HG03521 (cell line): ENCODE measurements around the gene RANGRF.

Experiments used
- ATAC-seq: cut with Tn5 transposase; IDR thresholded peaks from one replicate; pipeline ENCODE4 v1.9.1; 2021; ENCODE audit warnings: mild to moderate bottlenecking, moderate library complexity; ENCODE audit not compliant: unreplicated experiment

Gene RANGRF

DNA sequence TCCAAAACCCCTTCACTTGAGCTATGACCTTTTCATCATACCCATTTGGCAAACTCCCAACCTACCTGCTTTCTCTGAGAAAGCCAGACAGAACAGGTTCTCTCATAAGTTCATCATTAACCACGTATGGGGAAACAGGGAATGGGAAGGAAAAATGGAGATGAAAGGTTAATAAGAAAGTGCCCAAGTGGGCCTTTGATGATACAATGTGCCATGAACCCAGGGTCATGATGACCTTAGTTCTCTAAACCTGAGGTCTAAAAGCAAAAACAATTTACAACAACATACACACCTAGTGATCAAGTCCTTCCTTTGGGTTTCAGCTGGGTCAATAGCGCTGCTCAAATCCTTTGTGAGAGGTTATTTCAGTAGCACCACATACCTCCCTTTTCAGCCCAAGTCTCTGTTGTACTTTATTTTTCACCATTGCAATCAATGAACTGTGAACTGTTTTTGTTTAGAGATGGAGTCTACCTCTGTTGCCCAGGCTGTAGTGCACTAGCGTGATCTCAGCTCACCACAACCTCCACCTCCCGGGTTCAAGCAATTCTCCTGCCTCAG lies 14.5 kb upstream of the RANGRF start:
- ATAC-seq: no peak

DNA sequence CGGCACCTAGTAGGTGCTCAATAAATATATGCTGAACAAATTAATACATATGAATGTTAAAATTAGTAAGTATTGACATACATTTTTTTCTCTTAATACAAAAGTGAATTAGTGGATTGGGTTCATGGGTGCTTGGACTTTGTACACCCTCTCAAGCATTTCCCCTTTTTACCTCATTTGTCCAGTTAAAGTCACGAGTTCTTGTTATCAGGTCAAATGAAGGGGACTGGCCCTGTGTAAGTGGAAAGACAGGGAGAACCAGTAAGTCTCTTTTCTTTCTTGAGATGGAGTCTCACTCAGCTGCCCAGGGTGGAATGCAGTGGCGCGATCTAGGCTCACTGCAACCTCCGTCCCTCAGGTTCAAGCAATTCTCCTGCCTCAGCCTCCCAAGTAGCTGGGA lies 13.7 kb upstream of the RANGRF start:
- no peak for ATAC-seq

DNA sequence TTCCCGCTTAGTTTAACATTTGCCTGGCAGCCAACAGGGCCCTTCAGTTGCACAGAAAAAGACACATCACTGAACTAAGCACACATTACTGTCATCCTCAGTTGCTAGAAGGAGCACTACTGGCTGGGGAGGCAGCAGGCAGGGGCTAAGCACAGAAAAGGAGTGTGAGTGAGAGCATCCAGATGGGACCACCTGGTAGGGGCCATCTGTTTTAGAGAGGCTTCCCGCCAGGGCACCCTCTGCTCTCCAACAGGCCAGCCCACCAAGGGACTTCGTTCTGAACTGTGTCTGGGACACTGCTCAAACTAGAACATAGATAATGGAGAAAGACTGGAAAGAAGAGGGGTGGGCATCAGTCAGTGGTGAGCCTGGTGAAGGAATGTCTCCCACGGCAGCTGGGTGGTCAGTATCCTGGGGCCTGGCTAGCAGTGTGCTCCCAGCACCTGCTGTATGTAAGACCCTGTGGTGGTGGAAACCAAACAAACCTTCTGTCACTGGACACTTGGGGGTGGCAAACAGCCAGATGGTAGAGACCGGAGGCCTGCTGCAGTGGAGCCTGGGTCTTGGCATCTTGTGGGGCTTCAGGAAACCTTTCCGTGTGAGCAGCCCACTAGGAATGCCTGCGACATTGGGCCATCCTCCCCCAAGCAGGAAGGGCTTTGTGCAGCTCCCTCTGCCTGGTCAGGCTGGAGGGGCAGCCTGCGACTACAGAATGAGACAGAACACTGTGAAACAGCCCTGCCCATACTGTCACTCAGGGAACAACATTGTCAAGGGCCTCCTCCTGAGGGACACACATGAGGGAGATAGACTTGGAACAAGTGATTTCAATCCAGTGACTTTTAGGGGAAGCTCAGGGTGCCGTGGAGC lies 12.8 kb upstream of the RANGRF start:
- ATAC-seq: no peak

DNA sequence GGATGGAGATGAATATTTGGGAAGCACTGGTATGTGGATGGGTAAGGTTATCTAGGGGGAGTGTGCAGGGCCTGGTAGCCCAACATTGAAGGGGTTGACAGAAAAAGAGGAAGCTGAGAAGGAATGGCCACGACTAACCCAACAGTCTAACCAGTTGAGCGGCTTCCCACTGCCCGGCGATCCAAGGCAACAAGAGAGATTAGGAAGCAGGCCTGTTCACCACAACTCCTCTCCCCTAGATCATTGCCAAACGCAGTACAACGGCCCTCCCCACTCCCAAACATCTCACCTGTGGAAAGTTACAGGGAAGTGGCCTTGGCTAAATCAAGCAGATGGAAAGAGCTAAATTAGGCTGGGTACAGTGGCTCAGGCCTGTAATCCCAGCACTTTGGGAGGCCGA lies 11.2 kb upstream of the RANGRF start:
- ATAC-seq: no peak

DNA sequence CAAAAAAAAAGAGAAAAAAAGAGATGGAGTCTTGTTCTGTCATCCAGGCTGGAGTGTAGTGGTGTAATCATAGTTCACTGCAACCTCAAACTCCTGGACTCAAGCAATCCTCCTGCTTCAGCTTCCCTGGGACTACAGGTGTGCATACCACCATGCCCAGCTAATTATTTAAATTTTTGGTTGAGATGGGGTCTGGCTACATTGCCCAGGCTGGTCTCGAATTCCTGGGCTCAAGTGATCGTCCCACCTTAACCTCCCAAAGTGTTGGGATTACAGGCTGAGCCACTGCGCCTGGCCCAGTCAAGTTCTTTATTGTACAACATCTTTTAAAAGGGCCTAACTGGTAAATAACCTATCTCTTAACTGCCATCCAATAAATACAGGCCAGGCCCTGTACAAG lies 6.1 kb upstream of the RANGRF start:
- ATAC-seq: no peak

DNA sequence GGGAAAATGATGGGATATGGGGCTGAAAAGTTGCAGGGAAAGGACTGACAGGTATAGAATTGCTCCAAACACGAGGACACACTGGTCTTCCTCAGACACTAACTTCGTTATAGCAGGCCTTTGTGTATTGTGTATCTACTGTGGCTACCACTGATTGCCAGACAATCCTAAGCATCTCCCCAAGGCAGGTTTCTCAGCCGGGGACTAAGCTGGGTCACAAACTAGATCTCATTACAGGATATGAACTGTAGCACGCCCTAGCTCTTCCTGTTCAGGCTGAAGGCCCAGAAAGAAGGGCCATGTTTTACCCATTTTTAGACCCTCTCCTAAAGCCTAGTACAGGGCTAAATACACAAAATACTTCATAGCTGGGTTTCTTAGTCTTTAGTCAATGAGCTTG lies 5.1 kb upstream of the RANGRF start:
- no peak for ATAC-seq

DNA sequence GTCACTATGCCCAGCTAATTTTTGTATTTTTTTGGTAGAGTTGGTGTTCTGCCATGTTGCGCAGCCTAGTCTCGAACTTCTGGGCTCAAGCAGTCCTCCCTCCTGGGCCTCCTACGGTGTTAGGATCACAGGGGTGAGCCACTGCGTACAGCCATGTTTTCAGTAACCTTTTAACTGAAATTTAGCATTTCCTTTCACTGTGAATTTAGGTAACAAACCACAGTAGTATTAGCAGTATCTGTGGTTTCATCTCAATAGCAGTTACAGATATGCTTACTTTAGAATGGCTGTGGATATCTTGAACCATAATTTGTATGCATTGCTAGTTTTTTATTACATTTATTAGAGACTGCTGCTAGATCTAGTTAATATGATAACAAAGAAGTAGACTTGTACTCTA lies 4.3 kb upstream of the RANGRF start:
- ATAC-seq: no peak

DNA sequence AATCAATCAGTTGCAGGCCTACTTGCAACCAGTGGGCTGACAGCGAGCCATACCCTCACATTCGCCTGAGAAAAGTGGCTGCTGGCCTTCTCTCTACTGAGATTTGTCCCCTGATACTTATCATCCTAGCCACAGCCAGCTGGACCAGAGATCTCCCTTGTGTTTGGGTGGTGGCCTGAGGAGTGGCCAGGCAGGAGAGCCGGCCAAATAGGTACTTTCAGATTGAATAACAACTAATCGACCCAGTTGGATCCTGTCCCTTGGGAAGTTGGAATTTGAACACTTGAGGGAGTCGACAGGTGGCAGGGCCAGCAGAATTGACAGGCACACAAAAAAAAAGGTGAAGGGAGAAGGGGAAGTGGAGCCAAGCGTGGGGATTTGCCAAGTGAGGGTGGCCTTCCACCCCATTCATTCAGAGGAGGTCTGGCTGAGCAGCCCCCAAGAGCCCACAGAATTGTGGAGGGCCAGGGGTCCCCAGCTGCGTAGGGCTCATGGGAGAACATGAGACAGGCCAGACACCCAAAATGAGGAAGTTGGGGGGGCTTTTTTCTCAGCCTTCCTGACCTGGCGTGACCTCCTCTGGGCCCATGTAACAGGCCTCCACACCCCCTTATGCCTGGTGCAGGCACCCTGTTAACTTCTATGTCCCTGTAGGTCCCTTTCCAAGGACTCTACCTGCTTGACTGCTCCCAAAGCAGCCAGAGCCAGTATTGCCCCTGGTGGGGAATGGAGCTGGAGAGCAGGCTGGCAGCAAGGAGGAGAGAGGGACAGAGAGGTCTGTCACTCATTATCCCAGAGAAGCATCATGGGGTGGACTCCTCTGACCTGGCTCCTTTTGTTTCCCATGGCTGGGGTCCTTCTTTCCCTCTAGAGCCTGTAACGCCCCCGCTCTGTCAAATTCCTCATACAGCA lies 2.9 kb upstream of the RANGRF start:
- no peak for ATAC-seq

DNA sequence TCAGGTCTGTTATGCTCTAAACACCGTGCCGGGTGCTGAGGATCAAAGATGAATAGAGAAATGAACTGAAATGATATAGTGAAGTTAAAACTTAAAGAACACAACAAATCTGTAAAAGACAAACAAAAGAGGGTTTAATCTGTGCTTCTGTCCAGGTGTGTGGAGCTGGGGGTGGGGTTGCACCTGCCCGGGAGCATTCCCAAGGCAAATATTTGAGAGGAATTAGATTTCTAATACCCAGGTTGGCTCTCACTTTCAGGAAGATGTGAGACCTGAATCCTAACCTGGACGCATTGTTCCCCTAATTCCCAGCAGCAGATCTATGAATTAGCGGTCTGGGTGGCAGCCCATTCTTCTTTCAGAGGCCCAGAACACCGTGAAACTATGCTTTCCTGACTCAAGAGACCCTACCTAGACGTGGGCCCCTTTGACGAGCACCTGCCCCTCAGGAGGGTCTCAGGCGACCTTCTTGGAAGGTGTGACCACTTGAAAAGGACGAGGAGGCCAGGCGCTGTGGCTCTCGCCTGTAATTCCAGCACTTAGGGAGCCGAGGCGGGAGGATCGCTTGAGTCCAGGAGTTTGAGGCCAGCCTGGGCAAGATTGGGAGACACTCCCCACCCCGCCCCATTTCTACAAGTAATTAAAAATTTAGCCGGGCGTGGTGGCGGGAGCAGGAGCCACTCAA lies 677 bp upstream of the RANGRF start:
- no peak for ATAC-seq

DNA sequence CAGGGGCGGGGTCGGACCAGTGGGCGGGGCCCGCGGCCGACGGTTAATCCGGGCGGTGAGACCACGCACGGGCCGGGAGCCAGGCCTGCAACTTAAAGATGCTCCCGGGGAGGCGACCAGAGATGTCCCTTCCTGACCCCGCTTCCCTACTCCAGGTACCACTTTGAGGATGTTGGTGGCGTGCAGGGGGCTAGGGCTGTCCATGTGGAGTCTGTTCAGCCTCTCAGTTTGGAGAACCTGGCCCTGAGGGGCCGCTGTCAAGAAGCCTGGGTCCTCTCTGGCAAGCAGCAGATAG lies 580 bp downstream of the RANGRF start:
- no peak for ATAC-seq

DNA sequence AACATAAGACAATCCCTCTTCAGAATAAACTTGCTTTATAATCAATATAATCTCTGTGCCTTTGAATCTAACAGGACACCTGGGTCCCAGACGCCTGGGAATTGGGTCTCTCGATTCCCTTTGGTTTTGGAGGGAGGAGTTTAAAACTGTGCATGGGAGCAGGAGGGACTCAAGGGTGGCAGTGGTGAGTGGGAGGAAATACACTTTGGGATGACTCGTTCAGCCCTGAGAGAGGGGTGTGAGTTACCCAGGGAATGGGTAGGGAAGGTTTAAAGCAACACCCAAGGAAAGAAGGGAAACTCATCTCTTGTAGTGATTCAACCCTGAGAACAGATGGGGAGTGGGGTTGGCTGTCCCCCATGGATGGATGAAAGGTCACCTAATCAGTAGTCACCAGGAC lies 1.6 kb downstream of the RANGRF start:
- no peak for ATAC-seq

DNA sequence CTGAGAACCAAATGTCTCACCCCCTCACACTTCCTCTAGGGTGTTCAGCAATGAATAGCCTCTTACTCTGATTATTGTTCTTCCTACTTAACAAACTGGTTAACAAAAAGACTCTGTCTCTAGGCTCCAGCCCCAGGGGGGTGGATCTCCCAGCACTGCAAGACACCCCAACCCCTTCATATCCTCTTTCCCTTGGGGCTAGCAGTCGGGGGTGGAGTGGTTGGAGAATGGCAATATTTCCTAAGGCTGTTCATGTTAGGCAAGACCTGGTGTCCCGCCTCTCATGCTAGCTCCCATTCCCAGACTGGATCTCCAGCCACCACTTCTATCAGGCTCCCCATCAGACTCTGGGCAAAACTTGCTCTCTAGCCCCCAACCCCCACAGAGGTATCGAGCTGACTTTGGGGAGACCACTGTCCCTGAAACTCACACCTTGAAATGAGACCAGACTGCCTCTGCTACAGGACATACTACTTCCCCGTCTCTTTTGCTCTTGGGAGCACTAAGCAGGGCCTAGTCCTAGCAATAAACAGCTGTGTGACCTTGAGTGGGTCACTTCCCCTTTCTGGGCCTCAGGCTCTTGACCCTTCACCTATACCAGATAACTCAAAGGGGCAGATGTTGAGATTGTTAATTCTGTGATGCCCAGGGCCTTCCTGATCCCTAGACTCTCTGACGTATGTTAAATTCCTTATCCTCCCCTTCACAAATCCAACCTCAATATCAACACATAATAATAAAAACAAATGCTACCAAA lies 4.3 kb downstream of the RANGRF start:
- ATAC-seq: no peak

DNA sequence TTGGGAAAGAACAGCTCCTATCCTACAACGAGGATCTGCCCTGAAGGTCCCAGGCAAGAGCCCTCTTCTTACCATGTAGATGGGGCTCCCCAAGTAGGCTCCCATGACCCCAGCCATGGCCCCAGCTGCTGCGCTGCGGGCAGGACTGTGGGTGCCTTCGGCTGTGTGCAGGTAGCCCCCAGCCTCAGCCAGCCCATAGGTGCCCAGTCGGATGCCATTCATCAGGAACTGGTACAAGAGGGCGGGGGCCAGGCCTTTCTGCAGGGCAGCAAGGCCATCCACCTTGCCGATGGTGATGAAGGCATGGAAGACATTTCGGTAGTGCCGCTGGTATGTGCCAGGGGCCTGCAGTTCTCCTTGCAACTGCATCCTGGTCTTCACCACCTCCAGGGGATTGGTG lies 5.9 kb downstream of the RANGRF start:
- no peak for ATAC-seq

DNA sequence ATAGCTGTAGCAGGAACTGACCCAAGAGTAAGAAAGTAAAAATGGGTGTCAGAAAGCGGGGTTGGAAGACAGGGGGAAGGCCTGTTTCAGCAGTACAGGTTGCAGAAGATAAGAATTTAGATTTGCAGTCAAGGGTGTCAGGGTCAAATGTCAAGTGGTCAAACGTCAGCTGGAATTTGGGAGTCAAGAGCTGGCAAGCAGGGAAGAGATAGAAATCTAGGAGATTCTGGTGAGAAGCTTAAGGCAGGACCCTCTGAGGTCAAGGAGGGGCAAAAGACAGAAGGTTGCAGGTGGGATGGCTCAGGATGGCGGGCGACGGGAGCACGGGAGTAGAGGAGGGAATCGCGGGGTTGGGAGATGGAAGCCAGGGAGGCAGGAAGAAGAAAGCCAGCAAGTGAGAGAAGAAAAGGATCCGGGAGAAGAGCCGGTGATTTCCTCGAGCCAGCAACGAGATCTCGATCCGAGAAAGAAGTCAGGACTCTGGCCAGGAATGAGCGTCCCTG lies 6.4 kb downstream of the RANGRF start:
- no peak for ATAC-seq

DNA sequence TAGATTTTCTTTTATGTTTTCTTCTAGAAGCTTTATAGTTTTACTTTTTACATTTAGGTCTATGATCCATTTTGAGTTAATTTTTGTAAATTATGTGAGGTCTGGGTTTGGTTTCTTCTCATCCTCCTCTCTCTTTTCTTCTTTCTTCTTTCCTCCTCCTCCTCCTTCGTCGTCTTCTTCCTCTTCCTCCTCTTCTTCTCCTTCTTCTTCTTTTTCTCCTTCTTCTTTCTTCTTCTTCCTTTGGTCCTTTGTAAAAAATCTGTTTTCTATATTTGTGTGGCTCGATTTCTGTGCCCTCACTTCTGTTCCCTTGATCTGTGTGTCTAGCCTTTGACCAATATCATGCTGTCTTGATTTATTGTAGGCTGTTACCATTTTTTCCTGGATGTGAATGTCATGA lies 11.8 kb downstream of the RANGRF start:
- ATAC-seq: no peak

DNA sequence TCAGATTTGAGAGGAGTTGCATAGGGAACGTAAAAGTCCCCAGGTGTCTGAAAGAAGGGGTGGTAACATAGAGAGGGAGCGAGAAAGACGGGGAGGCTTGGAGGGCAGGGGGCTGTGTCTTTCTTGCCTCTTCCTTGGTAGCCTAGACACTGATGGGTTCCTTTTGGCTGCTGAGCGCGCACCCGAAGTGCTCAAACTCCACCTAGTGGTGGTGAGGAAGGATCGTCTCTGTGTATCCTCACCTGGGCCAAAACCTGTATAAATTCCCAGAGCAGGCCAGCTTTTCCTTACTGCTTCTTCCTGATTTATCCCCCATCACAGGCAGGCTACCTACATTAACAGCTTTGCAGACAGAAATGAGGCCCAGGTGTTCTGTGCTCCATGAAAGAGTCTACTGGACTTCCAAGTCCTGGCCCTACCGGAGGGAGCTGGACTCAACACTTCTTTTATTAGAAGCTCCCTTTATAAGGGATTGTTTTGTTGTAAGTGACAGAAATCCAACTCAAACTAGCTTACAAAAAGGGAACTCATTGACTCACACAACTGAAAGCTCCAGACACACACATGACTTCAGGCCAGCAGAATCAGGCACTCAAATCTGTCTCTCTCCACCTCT lies 12.3 kb downstream of the RANGRF start:
- no peak for ATAC-seq

DNA sequence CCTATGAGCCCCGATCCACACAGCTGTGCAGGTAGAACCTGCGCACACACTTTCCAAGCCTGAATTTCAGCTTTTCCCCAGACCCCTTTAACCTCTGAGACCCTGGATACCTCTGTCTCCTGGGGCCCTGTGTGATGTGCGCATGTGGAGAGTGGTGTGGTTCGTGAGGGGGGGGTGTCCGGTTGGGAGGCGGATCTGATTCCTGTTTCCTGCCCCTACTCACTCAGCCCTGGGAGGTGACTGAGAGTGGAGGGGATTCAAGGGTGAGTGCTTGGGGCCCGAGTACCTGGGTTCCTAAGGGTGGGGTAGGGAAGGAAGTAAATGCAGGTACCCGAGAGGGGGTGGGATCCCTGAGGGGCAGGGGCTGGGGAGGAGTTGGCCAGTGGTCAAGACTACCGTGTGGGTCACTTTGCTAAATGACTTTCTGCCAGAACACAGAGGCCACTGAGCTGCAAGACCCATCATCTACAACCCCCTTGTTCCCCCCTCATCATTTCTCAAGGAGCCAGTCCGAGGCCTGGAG lies 22.2 kb downstream of the RANGRF start:
- ATAC-seq: no peak

DNA sequence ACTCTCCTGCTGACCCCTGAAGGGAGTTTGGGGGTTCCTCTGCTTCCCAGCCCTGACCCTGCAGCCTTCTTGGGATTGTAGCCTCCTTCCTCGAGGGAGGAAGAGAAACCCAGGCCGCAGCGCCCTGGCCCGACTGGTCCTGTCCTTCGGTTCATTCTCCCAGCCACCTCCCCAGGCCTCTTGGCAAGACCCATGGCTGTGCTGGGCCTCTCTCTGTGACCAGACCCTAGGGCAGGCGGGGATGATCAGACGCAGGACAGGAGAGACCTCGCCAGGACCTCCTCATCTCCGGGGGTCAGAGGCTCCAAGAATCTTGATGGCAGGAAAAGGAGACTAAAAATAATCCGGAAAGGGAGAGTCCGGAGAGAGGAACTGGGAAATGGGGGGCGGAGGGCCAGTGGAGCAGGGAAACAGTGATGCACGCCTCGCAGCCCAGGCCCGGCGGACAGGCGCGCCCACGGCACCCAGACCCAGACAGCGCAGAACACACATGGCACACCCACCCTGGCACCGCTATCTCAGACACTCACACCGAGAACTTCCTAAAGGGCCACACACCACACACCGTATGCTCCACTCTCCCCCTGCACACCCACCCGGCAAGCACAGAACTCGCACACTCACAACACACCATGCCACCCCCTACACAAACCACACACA lies 22.8 kb downstream of the RANGRF start:
- no peak for ATAC-seq

DNA sequence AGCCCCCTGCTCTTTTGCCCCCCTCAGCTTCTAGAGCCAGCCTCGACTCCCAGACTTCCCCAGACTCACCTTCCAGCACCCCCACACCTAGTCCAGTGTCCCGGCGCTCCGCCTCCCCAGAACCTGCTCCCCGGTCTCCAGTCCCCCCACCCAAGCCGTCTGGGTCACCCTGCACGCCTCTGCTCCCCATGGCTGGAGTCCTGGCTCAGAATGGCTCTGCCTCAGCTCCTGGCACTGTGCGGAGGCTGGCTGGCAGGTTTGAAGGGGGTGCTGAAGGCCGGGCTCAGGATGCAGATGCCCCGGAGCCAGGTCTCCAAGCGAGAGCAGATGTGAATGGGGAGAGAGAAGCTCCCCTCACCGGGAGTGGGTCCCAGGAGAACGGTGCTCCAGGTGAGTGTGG lies 23.8 kb downstream of the RANGRF start:
- no peak for ATAC-seq
